Brain microvascular endothelial cell (primary cell): ENCODE results near the gene PCDHGB5.
A peak's percentile ranks its signal among the peaks of the same experiment; 100 is the strongest.
"Not testable (repeated sequence)": the region's sequence is repeated elsewhere in the genome, so short reads cannot be mapped to it uniquely, and the experiment has no call there.

Experiments used
- DNase-seq: peaks from one replicate; pipeline ENCODE4 v3.0.0-alpha.2; 2020
- H3K27ac ChIP-seq: fragments of 250-450 bp; sonication (Bioruptor Pico); 2 replicates; pipeline ENCODE4 v1.5.1; 2020; ENCODE audit warnings: mild to moderate bottlenecking, moderate library complexity
- H3K27me3 ChIP-seq: fragments of 250-450 bp; sonication (Bioruptor Pico); replicated peaks from 2 replicates; pipeline ENCODE4 v1.5.1; 2020; ENCODE audit warnings: mild to moderate bottlenecking
- H3K36me3 ChIP-seq: fragments of 250-450 bp; sonication (Bioruptor Pico); replicated peaks from 2 replicates; pipeline ENCODE4 v1.5.1; 2020; ENCODE audit warnings: mild to moderate bottlenecking
- H3K4me3 ChIP-seq: 2 replicates; pipeline ENCODE4 v1.5.1; 2011; ENCODE audit warnings: low read depth, mild to moderate bottlenecking, control low read depth, low read length, moderate library complexity
- in situ Hi-C: cut with HindIII; loops from 2 replicates; pipeline ENCODE4 v1.10.0; 2017; ENCODE audit warnings: low sequenced_read_pairs, low pct_ligation_motif_present
- TF ChIP-seq, protein P1 (sequence below): IDR thresholded peaks from 2 replicates; pipeline ENCODE4 v1.5.1; 2011; ENCODE audit warnings: low read depth, mild to moderate bottlenecking, moderate library complexity, low read length, control low read depth, inconsistent platforms; ENCODE audit errors: missing control alignments

The PCDHGB5 gene

GRCh38 chr5:141389153-141390042 lies 8.3 kb upstream of the PCDHGB5 start:
- H3K27ac ChIP-seq: no peak overlapping the region
- in situ Hi-C loops: no loop called here
- H3K27me3 ChIP-seq: no peaks in the 10 kb centered on the region
- H3K36me3 ChIP-seq: no peaks in the 10 kb centered on the region
- no peak overlapping the region for H3K4me3 ChIP-seq
- TF ChIP-seq, protein P1, sequence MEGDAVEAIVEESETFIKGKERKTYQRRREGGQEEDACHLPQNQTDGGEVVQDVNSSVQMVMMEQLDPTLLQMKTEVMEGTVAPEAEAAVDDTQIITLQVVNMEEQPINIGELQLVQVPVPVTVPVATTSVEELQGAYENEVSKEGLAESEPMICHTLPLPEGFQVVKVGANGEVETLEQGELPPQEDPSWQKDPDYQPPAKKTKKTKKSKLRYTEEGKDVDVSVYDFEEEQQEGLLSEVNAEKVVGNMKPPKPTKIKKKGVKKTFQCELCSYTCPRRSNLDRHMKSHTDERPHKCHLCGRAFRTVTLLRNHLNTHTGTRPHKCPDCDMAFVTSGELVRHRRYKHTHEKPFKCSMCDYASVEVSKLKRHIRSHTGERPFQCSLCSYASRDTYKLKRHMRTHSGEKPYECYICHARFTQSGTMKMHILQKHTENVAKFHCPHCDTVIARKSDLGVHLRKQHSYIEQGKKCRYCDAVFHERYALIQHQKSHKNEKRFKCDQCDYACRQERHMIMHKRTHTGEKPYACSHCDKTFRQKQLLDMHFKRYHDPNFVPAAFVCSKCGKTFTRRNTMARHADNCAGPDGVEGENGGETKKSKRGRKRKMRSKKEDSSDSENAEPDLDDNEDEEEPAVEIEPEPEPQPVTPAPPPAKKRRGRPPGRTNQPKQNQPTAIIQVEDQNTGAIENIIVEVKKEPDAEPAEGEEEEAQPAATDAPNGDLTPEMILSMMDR: no peak
- no peak for DNase-seq

GRCh38 chr5:141392429-141393198 lies 5.1 kb upstream of the PCDHGB5 start, which contains the start of gene PCDHGA8:
Gene PCDHGA8 (plus strand): TSS chr5:141392633. CDS start chr5:141392814, 181 bp downstream.
- in situ Hi-C loops: no loop called here
- no peak within 1 kb of the TSS for H3K27ac ChIP-seq
- H3K36me3 ChIP-seq: no peaks in the 10 kb centered on the region
- no peaks in the 10 kb centered on the region for H3K27me3 ChIP-seq
- TF ChIP-seq, protein P1: peak; percentile 21
- no peak within 1 kb of the TSS for H3K4me3 ChIP-seq
- no peak for DNase-seq

GRCh38 chr5:141393267-141393666 lies 4.5 kb upstream of the PCDHGB5 start:
- in situ Hi-C loops: no loop called here
- TF ChIP-seq, protein P1: no peak
- DNase-seq: no peak
- Histone ChIP-seq H3K36me3 (no peaks in the 10 kb centered on the region), H3K27me3 (no peaks in the 10 kb centered on the region), H3K4me3 (no peak overlapping the region), H3K27ac (no peak overlapping the region)

DNA sequence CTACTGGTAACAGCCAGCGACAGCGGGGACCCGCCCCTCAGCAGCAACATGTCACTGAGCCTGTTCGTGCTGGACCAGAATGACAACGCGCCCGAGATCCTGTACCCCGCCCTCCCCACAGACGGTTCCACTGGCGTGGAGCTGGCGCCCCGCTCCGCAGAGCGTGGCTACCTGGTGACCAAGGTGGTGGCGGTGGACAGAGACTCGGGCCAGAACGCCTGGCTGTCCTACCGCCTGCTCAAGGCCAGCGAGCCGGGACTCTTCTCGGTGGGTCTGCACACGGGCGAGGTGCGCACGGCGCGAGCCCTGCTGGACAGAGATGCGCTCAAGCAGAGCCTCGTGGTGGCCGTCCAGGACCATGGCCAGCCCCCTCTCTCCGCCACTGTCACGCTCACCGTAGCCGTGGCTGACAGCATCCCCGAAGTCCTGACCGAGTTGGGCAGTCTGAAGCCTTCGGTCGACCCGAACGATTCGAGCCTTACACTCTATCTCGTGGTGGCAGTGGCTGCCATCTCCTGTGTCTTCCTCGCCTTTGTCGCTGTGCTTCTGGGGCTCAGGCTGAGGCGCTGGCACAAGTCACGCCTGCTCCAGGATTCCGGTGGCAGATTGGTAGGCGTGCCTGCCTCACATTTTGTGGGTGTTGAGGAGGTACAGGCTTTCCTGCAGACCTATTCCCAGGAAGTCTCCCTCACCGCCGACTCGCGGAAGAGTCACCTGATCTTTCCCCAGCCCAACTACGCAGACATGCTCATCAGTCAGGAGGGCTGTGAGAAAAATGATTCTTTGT lies 3.2 kb upstream of the PCDHGB5 start:
- in situ Hi-C loops: not testable (repeated sequence)

GRCh38 chr5:141398608-141399007 lies 861 bp downstream of the PCDHGB5 start:
- in situ Hi-C loops: no loop called here
- H3K27ac ChIP-seq: no peak overlapping the region
- DNase-seq: no peak
- TF ChIP-seq, protein P1: no peak
- no peaks in the 10 kb centered on the region for H3K27me3 ChIP-seq
- no peaks in the 10 kb centered on the region for H3K36me3 ChIP-seq
- no peak overlapping the region for H3K4me3 ChIP-seq

More for the DNA sequence above, 3.2 kb upstream of the PCDHGB5 start:
- H3K4me3 ChIP-seq, H3K27ac ChIP-seq, H3K36me3 ChIP-seq, DNase-seq, H3K27me3 ChIP-seq: not testable (repeated sequence)
